Transverse colon (tissue), 3 donors: Measurements from ENCODE around the gene GIPR.

Source experiments
- EP300 ChIP-seq: sonication (generic); formaldehyde crosslinking; IDR thresholded peaks from one replicate; pipeline ENCODE4 v1.6.1; 2017; ENCODE audit warnings: antibody characterized with exemption, low read depth
- POLR2A ChIP-seq: fragments of 450-650 bp; IDR thresholded peaks from one replicate; pipeline ENCODE4 v1.6.1; 2016; ENCODE audit warnings: antibody characterized with exemption, mild to moderate bottlenecking, moderate library complexity
- TF ChIP-seq, protein P1 (sequence below), 5 experiments: fragments of 200-600 bp in 3 of 5; fragments of 450-650 bp in 2 of 5; sonication (generic) in 3 of 5; IDR thresholded peaks; 1 replicate in 2 of 5; 2 replicates in 3 of 5; pipeline ENCODE4 v1.5.1; 2016 to 2017; ENCODE audit warnings: antibody characterized with exemption in 5 of 5, inconsistent platforms in 3 of 5, mild to moderate bottlenecking in 2 of 5, moderate library complexity in 1 of 5

DNA sequence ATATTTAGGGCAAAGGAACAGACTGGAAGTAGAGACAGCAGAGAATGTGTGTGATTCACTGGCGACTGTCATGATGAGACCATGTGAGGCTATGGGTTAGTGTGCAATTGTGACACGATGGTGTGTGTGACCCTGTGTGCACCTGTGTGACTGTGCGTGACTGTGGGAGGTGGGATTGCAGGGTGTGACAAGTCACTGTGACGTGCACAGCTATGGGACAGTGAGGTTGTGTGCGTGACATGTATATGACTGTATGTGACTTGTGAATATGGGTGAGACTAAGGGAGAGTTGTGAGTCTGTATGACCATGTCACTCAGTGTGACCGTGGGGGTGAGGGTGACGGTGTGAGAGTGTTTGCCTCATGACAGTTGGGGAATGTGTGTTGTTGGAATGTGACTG lies 3.4 kb upstream of the GIPR start:
- TF ChIP-seq, protein P1, sequence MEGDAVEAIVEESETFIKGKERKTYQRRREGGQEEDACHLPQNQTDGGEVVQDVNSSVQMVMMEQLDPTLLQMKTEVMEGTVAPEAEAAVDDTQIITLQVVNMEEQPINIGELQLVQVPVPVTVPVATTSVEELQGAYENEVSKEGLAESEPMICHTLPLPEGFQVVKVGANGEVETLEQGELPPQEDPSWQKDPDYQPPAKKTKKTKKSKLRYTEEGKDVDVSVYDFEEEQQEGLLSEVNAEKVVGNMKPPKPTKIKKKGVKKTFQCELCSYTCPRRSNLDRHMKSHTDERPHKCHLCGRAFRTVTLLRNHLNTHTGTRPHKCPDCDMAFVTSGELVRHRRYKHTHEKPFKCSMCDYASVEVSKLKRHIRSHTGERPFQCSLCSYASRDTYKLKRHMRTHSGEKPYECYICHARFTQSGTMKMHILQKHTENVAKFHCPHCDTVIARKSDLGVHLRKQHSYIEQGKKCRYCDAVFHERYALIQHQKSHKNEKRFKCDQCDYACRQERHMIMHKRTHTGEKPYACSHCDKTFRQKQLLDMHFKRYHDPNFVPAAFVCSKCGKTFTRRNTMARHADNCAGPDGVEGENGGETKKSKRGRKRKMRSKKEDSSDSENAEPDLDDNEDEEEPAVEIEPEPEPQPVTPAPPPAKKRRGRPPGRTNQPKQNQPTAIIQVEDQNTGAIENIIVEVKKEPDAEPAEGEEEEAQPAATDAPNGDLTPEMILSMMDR (IDR thresholded peaks at IDR 0.05): no peak
- TF ChIP-seq POLR2A: no peak
- TF ChIP-seq EP300: no peak
